GM12864 (cell line): ENCODE data around the gene KIR3DL1.

Source experiments
- DNase-seq: peaks from one replicate; pipeline ENCODE4 v3.0.0-alpha.2; 2011; ENCODE audit warnings: low read depth
- H3K4me3 ChIP-seq: 2 replicates; pipeline ENCODE4 v1.5.1; 2011; ENCODE audit warnings: mild to moderate bottlenecking, low read depth, low read length, control low read depth
- TF ChIP-seq, protein P1 (sequence below): IDR thresholded peaks from 2 replicates; pipeline ENCODE4 v1.5.1; 2011; ENCODE audit warnings: low read depth, mild to moderate bottlenecking, moderate library complexity, low read length, control low read depth, inconsistent platforms; ENCODE audit errors: missing control alignments

Gene KIR3DL1

GRCh38 chr19:54791476-54791875 lies 24.8 kb upstream of the KIR3DL1 start:
- DNase-seq, result no peak
- H3K4me3 ChIP-seq, result no peak overlapping the region
- TF ChIP-seq, protein P1, sequence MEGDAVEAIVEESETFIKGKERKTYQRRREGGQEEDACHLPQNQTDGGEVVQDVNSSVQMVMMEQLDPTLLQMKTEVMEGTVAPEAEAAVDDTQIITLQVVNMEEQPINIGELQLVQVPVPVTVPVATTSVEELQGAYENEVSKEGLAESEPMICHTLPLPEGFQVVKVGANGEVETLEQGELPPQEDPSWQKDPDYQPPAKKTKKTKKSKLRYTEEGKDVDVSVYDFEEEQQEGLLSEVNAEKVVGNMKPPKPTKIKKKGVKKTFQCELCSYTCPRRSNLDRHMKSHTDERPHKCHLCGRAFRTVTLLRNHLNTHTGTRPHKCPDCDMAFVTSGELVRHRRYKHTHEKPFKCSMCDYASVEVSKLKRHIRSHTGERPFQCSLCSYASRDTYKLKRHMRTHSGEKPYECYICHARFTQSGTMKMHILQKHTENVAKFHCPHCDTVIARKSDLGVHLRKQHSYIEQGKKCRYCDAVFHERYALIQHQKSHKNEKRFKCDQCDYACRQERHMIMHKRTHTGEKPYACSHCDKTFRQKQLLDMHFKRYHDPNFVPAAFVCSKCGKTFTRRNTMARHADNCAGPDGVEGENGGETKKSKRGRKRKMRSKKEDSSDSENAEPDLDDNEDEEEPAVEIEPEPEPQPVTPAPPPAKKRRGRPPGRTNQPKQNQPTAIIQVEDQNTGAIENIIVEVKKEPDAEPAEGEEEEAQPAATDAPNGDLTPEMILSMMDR, result no peak

- no peak for DNase-seq
- peak overlapping the region; percentile 42 for H3K4me3 ChIP-seq
- TF ChIP-seq, protein P1, result no peak
Measured at GRCh38 chr19:54792814-54793213, 23.5 kb upstream of the KIR3DL1 start.

DNA sequence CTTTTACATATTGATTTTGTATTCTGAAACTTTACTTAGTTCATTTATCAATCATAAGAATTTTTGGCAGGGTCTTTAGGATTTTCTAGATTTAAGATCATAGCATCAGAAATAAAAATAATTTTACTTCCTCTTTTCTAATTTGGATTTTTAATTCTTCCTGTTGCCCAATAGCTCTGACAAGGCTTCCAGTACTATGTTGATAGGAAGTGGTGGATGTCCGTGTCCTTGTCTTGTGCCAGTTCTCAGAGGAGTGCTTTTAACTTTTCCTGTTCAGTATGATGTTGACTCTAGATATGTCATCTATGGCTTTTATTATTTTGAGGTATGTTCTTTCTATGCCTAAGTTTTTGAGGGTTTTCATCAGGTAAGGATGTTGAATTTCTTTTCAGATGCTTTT lies 20.5 kb upstream of the KIR3DL1 start:
- no peak for DNase-seq
- H3K4me3 ChIP-seq, result no peak overlapping the region

GRCh38 chr19:54803410-54803809 lies 12.9 kb upstream of the KIR3DL1 start, which contains the start of gene KIR2DL4:
Gene KIR2DL4, plus strand, starts transcription at chr19:54803610. Its CDS starts 42 bp downstream, at chr19:54803652.
- TF ChIP-seq, protein P1, result no peak
- no peak for DNase-seq
- no peak within 1 kb of the TSS for H3K4me3 ChIP-seq

More for the DNA sequence above, 20.5 kb upstream of the KIR3DL1 start:
- TF ChIP-seq, protein P1, result no peak

DNA sequence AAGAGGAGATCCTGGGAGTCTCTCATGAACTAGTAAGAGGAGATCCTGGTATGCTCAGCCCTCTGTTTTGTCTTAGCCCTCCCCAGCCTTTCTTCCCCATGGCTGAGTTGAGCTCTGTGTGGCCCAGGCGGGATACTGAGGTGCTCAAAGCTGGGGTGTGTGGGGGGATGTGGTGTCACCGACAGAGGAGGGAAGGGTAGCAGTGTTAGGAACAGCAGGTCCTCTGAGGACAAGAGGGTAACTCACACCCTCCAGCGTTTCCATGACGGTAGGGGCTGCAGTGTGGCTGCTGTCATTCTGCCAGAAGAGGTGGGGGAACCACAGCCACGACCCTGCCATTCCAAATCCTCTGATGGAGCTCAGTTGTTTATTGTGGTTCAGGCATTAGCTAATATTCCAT lies 12.2 kb upstream of the KIR3DL1 start:
- H3K4me3 ChIP-seq, result no peak overlapping the region
- TF ChIP-seq, protein P1, result no peak
- no peak for DNase-seq

GRCh38 chr19:54804571-54804970 lies 11.7 kb upstream of the KIR3DL1 start:
- TF ChIP-seq, protein P1, result no peak
- no peak for DNase-seq

DNA sequence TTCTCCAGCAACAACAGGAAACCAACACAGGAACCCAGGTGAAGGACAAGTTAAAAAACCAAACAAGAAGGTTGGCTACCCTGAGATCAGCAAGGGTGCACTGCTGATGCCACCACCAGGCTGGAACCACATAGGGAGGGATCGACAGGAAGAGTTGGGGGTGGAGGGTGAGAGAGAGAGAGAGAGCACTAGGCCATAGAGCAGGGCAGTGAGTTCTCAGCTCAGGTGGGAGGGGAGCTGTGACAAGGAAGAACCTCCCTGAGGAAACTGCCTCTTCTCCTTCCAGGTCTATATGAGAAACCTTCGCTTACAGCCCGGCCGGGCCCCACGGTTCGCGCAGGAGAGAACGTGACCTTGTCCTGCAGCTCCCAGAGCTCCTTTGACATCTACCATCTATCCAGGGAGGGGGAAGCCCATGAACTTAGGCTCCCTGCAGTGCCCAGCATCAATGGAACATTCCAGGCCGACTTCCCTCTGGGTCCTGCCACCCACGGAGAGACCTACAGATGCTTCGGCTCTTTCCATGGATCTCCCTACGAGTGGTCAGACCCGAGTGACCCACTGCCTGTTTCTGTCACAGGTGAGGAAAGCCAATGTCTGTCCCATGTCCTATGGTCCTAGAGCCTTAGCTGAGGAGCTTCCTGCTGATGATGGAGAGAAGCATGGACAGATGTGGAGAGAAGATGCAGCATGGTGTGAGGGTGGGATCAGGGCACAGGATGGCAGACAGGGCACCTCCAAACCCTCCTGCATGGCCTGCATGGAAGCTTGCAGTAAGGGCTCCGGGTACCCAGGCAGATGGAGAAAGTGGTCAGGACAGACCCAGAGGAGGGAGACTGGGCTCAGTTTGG lies 10.4 kb upstream of the KIR3DL1 start:
- no peak overlapping the region for H3K4me3 ChIP-seq
- DNase-seq, result no peak
- TF ChIP-seq, protein P1, result no peak

More at GRCh38 chr19:54804571-54804970, 11.7 kb upstream of the KIR3DL1 start:
- no peak overlapping the region for H3K4me3 ChIP-seq
